ENCODE data around the gene AATF. TPM values are rescaled to one million over a fixed set of nuclear protein-coding genes. Genes with fewer than 3 reads are reported as not detected.

The AATF gene
- polyA plus RNA-seq, 1 donor from 2014 or later: 12.7 TPM

GRCh38 chr17:36971508-36971907 is 22.8 kb downstream of the AATF start:
- H3K4me2 ChIP-seq (ENCODE audit: low read length): no peak overlapping the region
- H3K27me3 ChIP-seq (ENCODE audit: insufficient read depth, low read depth, low read length): no peaks in the 10 kb centered on the region
- H4K20me1 ChIP-seq (ENCODE audit: insufficient read depth): no peaks in the 10 kb centered on the region
- no peak overlapping the region for H3K27ac ChIP-seq (ENCODE audit: low read length)
- no peaks in the 10 kb centered on the region for H3K9me2 ChIP-seq (ENCODE audit: insufficient read depth, low read length)
- H3K79me2 ChIP-seq (replicated peaks; ENCODE audit: insufficient read depth, low read length): no peaks in the 10 kb centered on the region
- H3K9me3 ChIP-seq (ENCODE audit: low read length): no peaks in the 10 kb centered on the region
- no peaks in the 10 kb centered on the region for H3K36me3 ChIP-seq (ENCODE audit: insufficient read depth, low read length)
- no peak overlapping the region for H3K4me3 ChIP-seq (ENCODE audit: low read length)
- H3F3A ChIP-seq (ENCODE audit: insufficient read depth, low read length, poor library complexity, severe bottlenecking): no peaks in the 10 kb centered on the region
- TF ChIP-seq SMC3 (conservative IDR thresholded peaks at IDR 0.05; ENCODE audit: poor library complexity): no peak
- no peak for TF ChIP-seq POLR2AphosphoS5 (IDR thresholded peaks at IDR 0.05)
- TF ChIP-seq TAF1 (IDR thresholded peaks at IDR 0.05; ENCODE audit: low read depth): no peak
- no peak for TF ChIP-seq EP300 (conservative IDR thresholded peaks at IDR 0.05; ENCODE audit: poor library complexity, severe bottlenecking)
- no peak for TF ChIP-seq REST (IDR thresholded peaks at IDR 0.05; ENCODE audit: borderline replicate concordance)
- no peak overlapping the region for H2AFZ ChIP-seq (ENCODE audit: low read depth, low read length)
- no peak overlapping the region for H3K9ac ChIP-seq (ENCODE audit: low read length)

GRCh38 chr17:36972186-36972700 is 23.5 kb downstream of the AATF start:
- H3K27ac ChIP-seq (ENCODE audit: low read length): no peak overlapping the region

GRCh38 chr17:36972905-36973304 is 24.2 kb downstream of the AATF start:
- Histone ChIP-seq H3K4me3 (ENCODE audit: low read length) (no peak overlapping the region), H3K27ac (ENCODE audit: low read length) (no peak overlapping the region), H2AFZ (ENCODE audit: low read depth, low read length) (no peak overlapping the region), H3K9me2 (ENCODE audit: insufficient read depth, low read length) (no peaks in the 10 kb centered on the region), H3K27me3 (ENCODE audit: insufficient read depth, low read depth, low read length) (no peaks in the 10 kb centered on the region), H3K79me2 (replicated peaks; ENCODE audit: insufficient read depth, low read length) (no peaks in the 10 kb centered on the region), H3K9ac (ENCODE audit: low read length) (no peak overlapping the region), H4K20me1 (ENCODE audit: insufficient read depth) (no peaks in the 10 kb centered on the region), H3K36me3 (ENCODE audit: insufficient read depth, low read length) (no peaks in the 10 kb centered on the region), H3K9me3 (ENCODE audit: low read length) (no peaks in the 10 kb centered on the region), H3K4me2 (ENCODE audit: low read length) (no peak overlapping the region), H3F3A (ENCODE audit: insufficient read depth, low read length, poor library complexity, severe bottlenecking) (no peaks in the 10 kb centered on the region)
- TF ChIP-seq REST (IDR thresholded peaks at IDR 0.05; ENCODE audit: borderline replicate concordance) (no peak), SMC3 (conservative IDR thresholded peaks at IDR 0.05; ENCODE audit: poor library complexity) (no peak), POLR2AphosphoS5 (IDR thresholded peaks at IDR 0.05) (no peak), EP300 (conservative IDR thresholded peaks at IDR 0.05; ENCODE audit: poor library complexity, severe bottlenecking) (no peak), EZH2 (IDR thresholded peaks at IDR 0.05; ENCODE audit: borderline replicate concordance, insufficient read depth, low read length, poor library complexity, severe bottlenecking) (no peak), MXI1 (conservative IDR thresholded peaks at IDR 0.05; ENCODE audit: poor library complexity, severe bottlenecking) (no peak), CTCF (IDR thresholded peaks at IDR 0.05; ENCODE audit: poor library complexity, severe bottlenecking) (no peak), RAD21 (conservative IDR thresholded peaks at IDR 0.05) (no peak), TAF1 (IDR thresholded peaks at IDR 0.05; ENCODE audit: low read depth) (no peak)

More at GRCh38 chr17:36972186-36972700, 23.5 kb downstream of the AATF start:
- Histone ChIP-seq H3K4me2 (ENCODE audit: low read length) (no peak overlapping the region), H3K27me3 (ENCODE audit: insufficient read depth, low read depth, low read length) (no peaks in the 10 kb centered on the region), H4K20me1 (ENCODE audit: insufficient read depth) (no peaks in the 10 kb centered on the region), H3K4me3 (ENCODE audit: low read length) (no peak overlapping the region), H3K9ac (ENCODE audit: low read length) (no peak overlapping the region), H3F3A (ENCODE audit: insufficient read depth, low read length, poor library complexity, severe bottlenecking) (no peaks in the 10 kb centered on the region), H3K79me2 (replicated peaks; ENCODE audit: insufficient read depth, low read length) (no peaks in the 10 kb centered on the region), H3K36me3 (ENCODE audit: insufficient read depth, low read length) (no peaks in the 10 kb centered on the region), H3K9me3 (ENCODE audit: low read length) (no peaks in the 10 kb centered on the region), H3K9me2 (ENCODE audit: insufficient read depth, low read length) (no peaks in the 10 kb centered on the region), H2AFZ (ENCODE audit: low read depth, low read length) (no peak overlapping the region)
- TF ChIP-seq RAD21 (conservative IDR thresholded peaks at IDR 0.05): no peak
- TF ChIP-seq EZH2 (IDR thresholded peaks at IDR 0.05; ENCODE audit: borderline replicate concordance, insufficient read depth, low read length, poor library complexity, severe bottlenecking): no peak
- no peak for TF ChIP-seq SMC3 (conservative IDR thresholded peaks at IDR 0.05; ENCODE audit: poor library complexity)
